ENCODE results near the gene KRTAP1-3. TPM values are rescaled to one million over a fixed set of nuclear protein-coding genes. Genes with fewer than 3 reads are reported as not detected.

Gene KRTAP1-3
- total RNA-seq, 2 experiments from 2014 or later = not detected

DNA sequence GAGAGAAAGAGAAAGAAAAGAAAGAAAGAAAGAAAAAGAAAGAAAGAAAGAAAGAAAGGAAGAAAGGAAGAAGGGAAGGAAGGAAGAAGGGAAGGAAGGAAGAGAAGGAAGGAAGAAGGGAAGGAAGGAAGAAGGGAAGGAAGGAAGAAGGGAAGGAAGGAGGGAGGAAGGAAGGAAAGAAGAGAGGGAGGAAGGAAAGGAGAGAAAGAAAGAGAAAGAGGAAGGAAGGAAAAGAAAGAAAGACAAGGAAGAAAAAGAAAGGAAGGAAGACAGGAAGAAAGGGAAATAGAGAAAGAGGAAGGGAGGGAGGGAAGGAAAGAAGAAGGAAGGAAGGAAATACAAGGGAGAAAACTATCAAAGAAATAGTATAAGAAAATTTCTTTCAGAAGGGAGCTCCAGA is 42.1 kb upstream of the KRTAP1-3 start:
- CTCF ChIA-PET = no interaction called here

DNA sequence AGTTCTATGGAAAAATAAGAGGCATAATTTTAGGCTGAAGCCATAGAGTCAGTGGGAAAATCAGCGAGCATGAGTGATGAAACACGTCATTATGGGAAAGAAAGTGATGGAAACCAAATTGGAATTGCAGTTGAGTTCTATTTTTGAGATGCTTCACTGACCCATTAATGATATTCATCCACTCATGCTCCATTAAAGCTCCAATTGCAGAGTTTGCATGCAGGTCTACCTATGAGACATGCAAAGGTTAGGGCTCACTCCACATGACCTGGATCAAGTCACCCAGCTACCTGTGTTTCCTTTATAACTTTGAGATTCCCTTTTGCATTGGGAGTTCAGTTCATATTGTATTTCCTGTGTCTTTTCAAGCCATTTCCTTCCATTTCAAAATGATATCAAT is 39.0 kb upstream of the KRTAP1-3 start:
- ATAC-seq (ENCODE audit: poor library complexity) (no peak), DNase-seq (no peak)
- no peaks in the 10 kb centered on the region for H3K9me3 ChIP-seq (ENCODE audit: control insufficient read depth in 1 of 2, insufficient read depth in 1 of 2, low read length in 2 of 2)
- H3K4me3 ChIP-seq (ENCODE audit: low read length) = no peak overlapping the region
- H3K27me3 ChIP-seq (ENCODE audit: control insufficient read depth in 1 of 2, insufficient read depth in 2 of 2, low read length in 2 of 2) = no peaks in the 10 kb centered on the region
- TF ChIP-seq, protein P1, sequence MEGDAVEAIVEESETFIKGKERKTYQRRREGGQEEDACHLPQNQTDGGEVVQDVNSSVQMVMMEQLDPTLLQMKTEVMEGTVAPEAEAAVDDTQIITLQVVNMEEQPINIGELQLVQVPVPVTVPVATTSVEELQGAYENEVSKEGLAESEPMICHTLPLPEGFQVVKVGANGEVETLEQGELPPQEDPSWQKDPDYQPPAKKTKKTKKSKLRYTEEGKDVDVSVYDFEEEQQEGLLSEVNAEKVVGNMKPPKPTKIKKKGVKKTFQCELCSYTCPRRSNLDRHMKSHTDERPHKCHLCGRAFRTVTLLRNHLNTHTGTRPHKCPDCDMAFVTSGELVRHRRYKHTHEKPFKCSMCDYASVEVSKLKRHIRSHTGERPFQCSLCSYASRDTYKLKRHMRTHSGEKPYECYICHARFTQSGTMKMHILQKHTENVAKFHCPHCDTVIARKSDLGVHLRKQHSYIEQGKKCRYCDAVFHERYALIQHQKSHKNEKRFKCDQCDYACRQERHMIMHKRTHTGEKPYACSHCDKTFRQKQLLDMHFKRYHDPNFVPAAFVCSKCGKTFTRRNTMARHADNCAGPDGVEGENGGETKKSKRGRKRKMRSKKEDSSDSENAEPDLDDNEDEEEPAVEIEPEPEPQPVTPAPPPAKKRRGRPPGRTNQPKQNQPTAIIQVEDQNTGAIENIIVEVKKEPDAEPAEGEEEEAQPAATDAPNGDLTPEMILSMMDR (IDR thresholded peaks at IDR 0.05) = no peak
- Mint-ChIP-seq H3K27ac (no peak overlapping the region), H3K4me1 (ENCODE audit: low read depth) (no peaks in the 10 kb centered on the region), H3K9me3 (no peaks in the 10 kb centered on the region), H3K4me3 (no peak overlapping the region), H3K36me3 (ENCODE audit: low read depth) (no peaks in the 10 kb centered on the region), H3K27me3 (peaks cover 32% of the 10 kb centered on the region)
- no peaks in the 10 kb centered on the region for H3K4me1 ChIP-seq (ENCODE audit: insufficient read depth, low read length)
- ChIA-PET POLR2A (no interaction called here), CTCF (no interaction called here)
- intact Hi-C loops (cut with DNase I, micrococcal nuclease) = no loop called here
- no peaks in the 10 kb centered on the region for H3K36me3 ChIP-seq (ENCODE audit: insufficient read depth, low read length)
- H3K27ac ChIP-seq (ENCODE audit: low read depth in 1 of 2, low read length in 2 of 2) = no peak overlapping the region

More for the DNA sequence above, 42.1 kb upstream of the KRTAP1-3 start:
- Histone ChIP-seq H3K4me3 (ENCODE audit: low read length) (no peak overlapping the region), H3K9me3 (ENCODE audit: control insufficient read depth in 1 of 2, insufficient read depth in 1 of 2, low read length in 2 of 2) (no peaks in the 10 kb centered on the region), H3K36me3 (ENCODE audit: insufficient read depth, low read length) (no peaks in the 10 kb centered on the region), H3K4me1 (ENCODE audit: insufficient read depth, low read length) (no peaks in the 10 kb centered on the region), H3K27me3 (ENCODE audit: control insufficient read depth in 1 of 2, insufficient read depth in 2 of 2, low read length in 2 of 2) (no peaks in the 10 kb centered on the region), H3K27ac (ENCODE audit: low read depth in 1 of 2, low read length in 2 of 2) (no peak overlapping the region)
- no peaks in the 10 kb centered on the region for H3K9me3 Mint-ChIP-seq
- H3K36me3 Mint-ChIP-seq (ENCODE audit: low read depth) = no peaks in the 10 kb centered on the region
- TF ChIP-seq, protein P1 (IDR thresholded peaks at IDR 0.05) = no peak
- no peak overlapping the region for H3K4me3 Mint-ChIP-seq
- intact Hi-C loops (cut with DNase I, micrococcal nuclease) = no loop called here
- H3K27me3 Mint-ChIP-seq = peaks cover 44% of the 10 kb centered on the region
- DNase-seq = no peak
- H3K27ac Mint-ChIP-seq = no peak overlapping the region
- H3K4me1 Mint-ChIP-seq (ENCODE audit: low read depth) = no peaks in the 10 kb centered on the region
- ATAC-seq (ENCODE audit: poor library complexity) = no peak
- POLR2A ChIA-PET = no interaction called here

GRCh38 chr17:41071606-41072360 is 37.1 kb upstream of the KRTAP1-3 start:
- POLR2A ChIA-PET = no interaction called here
- Histone ChIP-seq H3K27ac (ENCODE audit: low read depth in 1 of 2, low read length in 2 of 2) (no peak overlapping the region), H3K27me3 (ENCODE audit: control insufficient read depth in 1 of 2, insufficient read depth in 2 of 2, low read length in 2 of 2) (no peaks in the 10 kb centered on the region), H3K4me1 (ENCODE audit: insufficient read depth, low read length) (no peaks in the 10 kb centered on the region), H3K36me3 (ENCODE audit: insufficient read depth, low read length) (no peaks in the 10 kb centered on the region), H3K9me3 (ENCODE audit: control insufficient read depth in 1 of 2, insufficient read depth in 1 of 2, low read length in 2 of 2) (no peaks in the 10 kb centered on the region), H3K4me3 (ENCODE audit: low read length) (no peak overlapping the region)
- H3K9me3 Mint-ChIP-seq = no peaks in the 10 kb centered on the region
- no peak overlapping the region for H3K27ac Mint-ChIP-seq
- H3K36me3 Mint-ChIP-seq (ENCODE audit: low read depth) = no peaks in the 10 kb centered on the region
- H3K4me1 Mint-ChIP-seq (ENCODE audit: low read depth) = no peaks in the 10 kb centered on the region
- no peak for ATAC-seq (ENCODE audit: poor library complexity)
- intact Hi-C loops (cut with DNase I, micrococcal nuclease) = no loop called here
- CTCF ChIA-PET = no interaction called here
- peaks cover 24% of the 10 kb centered on the region for H3K27me3 Mint-ChIP-seq
- TF ChIP-seq, protein P1 (IDR thresholded peaks at IDR 0.05) = no peak
- no peak overlapping the region for H3K4me3 Mint-ChIP-seq
- DNase-seq = no peak
